SIG-M5 treated with dmso at 0.1 percent for 504 hours (cell line): ENCODE results near the gene CD3E.
A peak's percentile ranks its signal among the peaks of the same experiment; 100 is the strongest.
"Not testable (repeated sequence)": the region's sequence is repeated elsewhere in the genome, so short reads cannot be mapped to it uniquely, and the experiment has no call there.

Source experiments
- DNase-seq: peaks from one replicate; lab custom pipeline; 2025; ENCODE audit not compliant: unreplicated experiment; lab: John Stamatoyannopoulos, UW

CD3E gene

GRCh38 chr11:118289401-118289800, 15.1 kb upstream of the CD3E start:
- DNase-seq: no peak

GRCh38 chr11:118290923-118291322, 13.6 kb upstream of the CD3E start:
- peak; percentile 47 for DNase-seq

GRCh38 chr11:118291477-118292135, 12.9 kb upstream of the CD3E start:
- no peak for DNase-seq

- no peak for DNase-seq
These were observed 10.5 kb upstream of the CD3E start for GRCh38 chr11:118294053-118294452.

- DNase-seq: no peak
These were observed 9.3 kb upstream of the CD3E start for GRCh38 chr11:118295199-118295598.

GRCh38 chr11:118295815-118296454, 8.6 kb upstream of the CD3E start:
- peak; percentile 53 for DNase-seq

- no peak for DNase-seq
These were observed 2.8 kb upstream of the CD3E start for GRCh38 chr11:118301600-118302195.

- DNase-seq: no peak
These were observed 333 bp upstream of the CD3E start for GRCh38 chr11:118304227-118304567.

GRCh38 chr11:118305726-118306125, 1.2 kb downstream of the CD3E start:
- no peak for DNase-seq

- DNase-seq: no peak
These were observed 2.0 kb downstream of the CD3E start for GRCh38 chr11:118306556-118306955.

GRCh38 chr11:118308995-118309528, 4.5 kb downstream of the CD3E start:
- DNase-seq: not testable (repeated sequence)

GRCh38 chr11:118310271-118310670, 5.7 kb downstream of the CD3E start:
- no peak for DNase-seq

- DNase-seq: no peak
These were observed 6.4 kb downstream of the CD3E start for GRCh38 chr11:118310781-118311485.

GRCh38 chr11:118311518-118311917, 7.0 kb downstream of the CD3E start:
- no peak for DNase-seq

- DNase-seq: no peak
These were observed 7.8 kb downstream of the CD3E start for GRCh38 chr11:118312328-118312727.

- DNase-seq: no peak
These were observed 8.7 kb downstream of the CD3E start for GRCh38 chr11:118313242-118313641.

GRCh38 chr11:118314988-118315411, 10.5 kb downstream of the CD3E start:
- peak; percentile 11 for DNase-seq

GRCh38 chr11:118318124-118318523, 13.6 kb downstream of the CD3E start:
- no peak for DNase-seq

- DNase-seq: no peak
These were observed 14.2 kb downstream of the CD3E start for GRCh38 chr11:118318581-118319336.

- peak; percentile 88 for DNase-seq
These were observed 14.8 kb downstream of the CD3E start for GRCh38 chr11:118319337-118319707.

- DNase-seq: no peak
These were observed 16.0 kb downstream of the CD3E start for GRCh38 chr11:118320515-118320914.
